ENCODE data around the gene DMBT1.
"Not testable (repeated sequence)": the region's sequence is repeated elsewhere in the genome, so short reads cannot be mapped to it uniquely, and the experiment has no call there.

Gene DMBT1

GRCh38 chr10:122587098-122587760, 26.7 kb downstream of the DMBT1 start:
- DNase-seq, result no peak

- DNase-seq, result no peak
These were observed 27.8 kb downstream of the DMBT1 start for GRCh38 chr10:122588381-122588780.

- DNase-seq, result no peak
These were observed 29.6 kb downstream of the DMBT1 start for GRCh38 chr10:122590153-122590552.

- no peak for DNase-seq
These were observed 31.2 kb downstream of the DMBT1 start for GRCh38 chr10:122591736-122592135.

- no peak for DNase-seq
These were observed 31.6 kb downstream of the DMBT1 start for GRCh38 chr10:122592161-122592560.

GRCh38 chr10:122617476-122618270, 57.1 kb downstream of the DMBT1 start:
- DNase-seq, result no peak

GRCh38 chr10:122618461-122619165, 58.1 kb downstream of the DMBT1 start:
- DNase-seq, result no peak

- DNase-seq, result not testable (repeated sequence)
These were observed 60.4 kb downstream of the DMBT1 start for GRCh38 chr10:122620961-122621360.

GRCh38 chr10:122624546-122624945, 64.0 kb downstream of the DMBT1 start:
- DNase-seq, result no peak

GRCh38 chr10:122630526-122630925, 70.0 kb downstream of the DMBT1 start:
- no peak for DNase-seq

- DNase-seq, result no peak
These were observed 71.5 kb downstream of the DMBT1 start for GRCh38 chr10:122632031-122632430.

GRCh38 chr10:122632576-122632975, 72.0 kb downstream of the DMBT1 start:
- DNase-seq, result no peak

- no peak for DNase-seq
These were observed 76.4 kb downstream of the DMBT1 start for GRCh38 chr10:122636953-122637352.

- DNase-seq, result no peak
These were observed 76.8 kb downstream of the DMBT1 start for GRCh38 chr10:122637376-122637775.

GRCh38 chr10:122638106-122638505, 77.6 kb downstream of the DMBT1 start:
- DNase-seq, result no peak

GRCh38 chr10:122639801-122640200, 79.2 kb downstream of the DMBT1 start:
- DNase-seq, result no peak

GRCh38 chr10:122640921-122641320, 80.4 kb downstream of the DMBT1 start:
- DNase-seq, result no peak

GRCh38 chr10:122642726-122643605, 82.4 kb downstream of the DMBT1 start:
- DNase-seq, result no peak

- no peak for DNase-seq
These were observed 83.5 kb downstream of the DMBT1 start for GRCh38 chr10:122643931-122644534.

- no peak for DNase-seq
These were observed 86.2 kb downstream of the DMBT1 start for GRCh38 chr10:122646511-122647382.

- no peak for DNase-seq
These were observed 86.9 kb downstream of the DMBT1 start for GRCh38 chr10:122647383-122647968.
